ENCODE measurements around the gene FBXO38. TPM values are rescaled to one million over a fixed set of nuclear protein-coding genes. Genes with fewer than 3 reads are reported as not detected.

FBXO38 gene
- polyA plus RNA-seq, 1 of the 3 experiments (the other 2 are of a cell fraction): 15.5 TPM

- H3K9ac ChIP-seq: no peak overlapping the region
- peaks cover 0 to 13% of the 10 kb centered on the region in 2 experiments; a peak in 2 of 4 replicates for H3K4me1 ChIP-seq (ENCODE audit: control insufficient read depth in 1 of 2, insufficient read depth in 2 of 2, low read depth in 1 of 2, low read length in 1 of 2)
- no peaks in the 10 kb centered on the region; the same call in 1 of the 2 replicates for H3K9me2 ChIP-seq
- no peaks in the 10 kb centered on the region for H3K9me3 ChIP-seq
- H3K27me3 ChIP-seq (ENCODE audit: insufficient read depth): no peaks in the 10 kb centered on the region
- H4K20me1 ChIP-seq (ENCODE audit: insufficient read depth): no peaks in the 10 kb centered on the region
- no peak overlapping the region for H3K4me3 ChIP-seq (ENCODE audit: low read depth in 2 of 2, low read length in 1 of 2)
- H3F3A ChIP-seq (replicated peaks; ENCODE audit: insufficient read depth): peaks cover 7% of the 10 kb centered on the region
- H2AFZ ChIP-seq (ENCODE audit: low read depth): no peak overlapping the region
- H3K27ac ChIP-seq (ENCODE audit: low read depth in 2 of 2, low read length in 1 of 2): no peak overlapping the region
- CTCF ChIA-PET: interaction anchor here (1.5 kb wide), 1 partner anchor 9 kb away, joined by 3 read pairs; no protein-coding TSS in a partner anchor
- peaks cover 28% of the 10 kb centered on the region for H3K79me2 ChIP-seq (ENCODE audit: insufficient read depth)
- POLR2A ChIA-PET: no interaction called here
- H3K36me3 ChIP-seq (replicated peaks in 1 of 2; ENCODE audit: control insufficient read depth in 1 of 2, insufficient read depth in 2 of 2, low read length in 1 of 2): peaks cover 77 to 97% of the 10 kb centered on the region in 2 experiments
- no peak overlapping the region for H3K4me2 ChIP-seq
- no peak for DNase-seq
- TF ChIP-seq POLR2AphosphoS5 (IDR thresholded peaks at IDR 0.05; ENCODE audit: low read depth, low read length) (no peak), GATA2 (CRISPR knock-in tag; IDR thresholded peaks at IDR 0.05) (no peak), IRF3 (IDR thresholded peaks at IDR 0.05; ENCODE audit: low read depth, low read length) (no peak), RXRA (IDR thresholded peaks at IDR 0.05; ENCODE audit: borderline replicate concordance, low read depth) (no peak), ELF1 (IDR thresholded peaks at IDR 0.05) (no peak), FOXJ3 (CRISPR knock-in tag; IDR thresholded peaks at IDR 0.05) (no peak), FOSL2 (IDR thresholded peaks at IDR 0.05; ENCODE audit: borderline replicate concordance, low read depth) (no peak), MAX (IDR thresholded peaks at IDR 0.05; ENCODE audit: low read depth) (no peak), EP300 (IDR thresholded peaks at IDR 0.05; ENCODE audit: borderline replicate concordance in 1 of 2, low read depth in 1 of 2, low read length in 1 of 2) (no peak), JUND (IDR thresholded peaks at IDR 0.05) (no peak), ZBTB33 (IDR thresholded peaks at IDR 0.05; ENCODE audit: borderline replicate concordance, low read depth) (no peak), TCF12 (IDR thresholded peaks at IDR 0.05) (no peak), TAF1 (IDR thresholded peaks at IDR 0.05; ENCODE audit: borderline replicate concordance, low read depth, low read length) (no peak), CTCF (IDR thresholded peaks at IDR 0.05) (no peak), USF1 (IDR thresholded peaks at IDR 0.05; ENCODE audit: borderline replicate concordance, low read depth) (no peak), NRF1 (IDR thresholded peaks at IDR 0.05; ENCODE audit: low read depth, low read length) (no peak)
Observed at GRCh38 chr5:148403344-148403743, 19.6 kb downstream of the FBXO38 start.
